GM21423 (cell line): ENCODE measurements around the gene JAGN1.
"Not testable (repeated sequence)": the region's sequence is repeated elsewhere in the genome, so short reads cannot be mapped to it uniquely, and the experiment has no call there.

Experiments
- ATAC-seq: cut with Tn5 transposase; IDR thresholded peaks from one replicate; pipeline ENCODE4 v1.9.1; 2021; ENCODE audit warnings: mild to moderate bottlenecking, moderate library complexity; ENCODE audit not compliant: unreplicated experiment

Gene JAGN1

GRCh38 chr3:9916734-9917680 lies 26.6 kb downstream of the JAGN1 start, which contains the start of gene IL17RC:
IL17RC (plus strand) TSS chr3:9917098; CDS start chr3:9917316, 218 bp downstream.
- ATAC-seq: no peak

GRCh38 chr3:9917820-9918219 lies 27.4 kb downstream of the JAGN1 start:
- no peak for ATAC-seq

GRCh38 chr3:9918261-9919038 lies 28.0 kb downstream of the JAGN1 start:
- no peak for ATAC-seq

GRCh38 chr3:9928158-9928557 lies 37.7 kb downstream of the JAGN1 start:
- ATAC-seq: no peak

- ATAC-seq: no peak
These were observed 40.5 kb downstream of the JAGN1 start for GRCh38 chr3:9930804-9931418.

GRCh38 chr3:9932535-9932842 lies 42.1 kb downstream of the JAGN1 start:
- ATAC-seq: no peak

GRCh38 chr3:9932843-9933560 lies 42.6 kb downstream of the JAGN1 start:
- peak; percentile 59 for ATAC-seq

GRCh38 chr3:9933561-9934234 lies 43.3 kb downstream of the JAGN1 start, which contains the start of gene CRELD1:
CRELD1 (plus strand) TSS chr3:9933834; CDS start chr3:9934439, 605 bp downstream.
- ATAC-seq: peak; percentile 84

GRCh38 chr3:9934235-9934621 lies 43.8 kb downstream of the JAGN1 start:
- no peak for ATAC-seq

- ATAC-seq: no peak
These were observed 44.6 kb downstream of the JAGN1 start for GRCh38 chr3:9934993-9935392.

GRCh38 chr3:9935966-9936510 lies 45.6 kb downstream of the JAGN1 start:
- no peak for ATAC-seq

- ATAC-seq: no peak
These were observed 47.3 kb downstream of the JAGN1 start for GRCh38 chr3:9937486-9938238.

GRCh38 chr3:9938966-9939365 lies 48.6 kb downstream of the JAGN1 start:
- ATAC-seq: no peak

- ATAC-seq: not testable (repeated sequence)
These were observed 49.5 kb downstream of the JAGN1 start for GRCh38 chr3:9939906-9940305.

GRCh38 chr3:9940746-9941145 lies 50.3 kb downstream of the JAGN1 start:
- ATAC-seq: no peak

GRCh38 chr3:9942164-9942563 lies 51.8 kb downstream of the JAGN1 start:
- no peak for ATAC-seq

GRCh38 chr3:9942934-9943690 lies 52.7 kb downstream of the JAGN1 start:
- no peak for ATAC-seq
